ENCODE data around the gene HBA1. TPM values are rescaled to one million over a fixed set of nuclear protein-coding genes. Genes with fewer than 3 reads are reported as not detected.

Gene HBA1
- total and polyA plus RNA-seq, 9 of the 15 experiments (the other 6 are each of a cell fraction or from before 2014, with no cell fraction given): 128 to 2,388 (median 380) TPM

- TF ChIP-seq TSHZ1 (CRISPR knock-in tag; IDR thresholded peaks at IDR 0.05) (no peak), TOE1 (IDR thresholded peaks at IDR 0.05; ENCODE audit: borderline replicate concordance) (no peak), TOE1 (CRISPR knock-in tag; IDR thresholded peaks at IDR 0.05; ENCODE audit: borderline replicate concordance, low read depth) (no peak), KLF6 (CRISPR knock-in tag; IDR thresholded peaks at IDR 0.05; ENCODE audit: borderline replicate concordance) (no peak), ZNF212 (CRISPR knock-in tag; IDR thresholded peaks at IDR 0.05) (no peak), IRF1 (CRISPR knock-in tag; IDR thresholded peaks at IDR 0.05; ENCODE audit: borderline replicate concordance) (no peak), ZNF263 (CRISPR knock-in tag; IDR thresholded peaks at IDR 0.05; ENCODE audit: borderline replicate concordance) (no peak), SIRT6 (IDR thresholded peaks at IDR 0.05; ENCODE audit: low read depth, low read length) (no peak), PHB2 (IDR thresholded peaks at IDR 0.05; ENCODE audit: low read depth) (no peak)
Observed at GRCh38 chr16:160691-161190, 15.7 kb upstream of the HBA1 start (continued).
